Caco-2 (cell line): ENCODE data around the gene BRD2. TPM values are rescaled to one million over a fixed set of nuclear protein-coding genes. Genes with fewer than 3 reads are reported as not detected.
A peak's percentile ranks its signal among the peaks of the same experiment; 100 is the strongest.

Source experiments
- BruUV-seq: library from RNA; stranded (reverse); fragments of 400-500 nt; replicated peaks from 2 replicates; lab custom pipeline; 2021; lab: Mats Ljungman, UMichigan
- CTCF ChIA-PET: fragments of 300-600 bp; sonication (Branson Sonifier 250); formaldehyde crosslinking; loops from one replicate; lab custom pipeline; 2022; ENCODE audit warnings: antibody characterized with exemption; lab: Charles Lee
- POLR2A ChIA-PET: fragments of 300-600 bp; sonication (Branson Sonifier 250); formaldehyde crosslinking; loops from one replicate; lab custom pipeline; 2022; ENCODE audit warnings: antibody characterized with exemption; lab: Charles Lee
- DNase-seq, 2 experiments: peaks; one replicate each; pipeline versions ENCODE4 v3.0.0 to v3.0.0-alpha.2; 2020 to 2022
- H3K27me3 ChIP-seq: replicated peaks from 2 replicates; pipeline ENCODE4 v1.6.0; 2011; ENCODE audit warnings: low read length; ENCODE audit not compliant: control insufficient read depth, insufficient read depth
- H3K36me3 ChIP-seq: 2 replicates; pipeline ENCODE4 v1.5.1; 2011; ENCODE audit warnings: low read length; ENCODE audit not compliant: control insufficient read depth, insufficient read depth
- H3K4me1 ChIP-seq: fragments of 250-450 bp; sonication (Bioruptor Pico); 2 replicates; pipeline ENCODE4 v1.5.1; 2020; ENCODE audit warnings: mild to moderate bottlenecking
- H3K4me3 ChIP-seq: 2 replicates; pipeline ENCODE4 v1.5.1; 2011; ENCODE audit warnings: low read depth, mild to moderate bottlenecking, control low read depth, low read length
- H3K9me3 ChIP-seq: fragments of 250-450 bp; sonication (Bioruptor Pico); 2 replicates; pipeline ENCODE4 v1.5.1; 2020; ENCODE audit warnings: mild to moderate bottlenecking, moderate library complexity
- H3K27ac Mint-ChIP-seq: one replicate; pipeline ENCODE4 v1.8.0; 2022; ENCODE audit warnings: mixed read lengths; ENCODE audit not compliant: unreplicated experiment
- H3K27me3 Mint-ChIP-seq: one replicate; pipeline ENCODE4 v1.8.0; 2022; ENCODE audit warnings: mixed read lengths; ENCODE audit not compliant: insufficient read depth, unreplicated experiment
- H3K36me3 Mint-ChIP-seq: one replicate; pipeline ENCODE4 v1.8.0; 2022; ENCODE audit warnings: mild to moderate bottlenecking, mixed read lengths; ENCODE audit not compliant: insufficient read depth, unreplicated experiment
- H3K4me1 Mint-ChIP-seq: one replicate; pipeline ENCODE4 v1.8.0; 2022; ENCODE audit warnings: low read depth, mixed read lengths; ENCODE audit not compliant: unreplicated experiment
- H3K4me3 Mint-ChIP-seq: one replicate; pipeline ENCODE4 v1.8.0; 2022; ENCODE audit warnings: mild to moderate bottlenecking, moderate library complexity, mixed read lengths; ENCODE audit not compliant: unreplicated experiment
- H3K9me3 Mint-ChIP-seq: one replicate; pipeline ENCODE4 v1.8.0; 2022; ENCODE audit warnings: mixed read lengths; ENCODE audit not compliant: unreplicated experiment
- intact Hi-C: fragments of 100-400 bp; cut with micrococcal nuclease; formaldehyde crosslinking; loops from one replicate; pipeline ENCODE4 v1.10.0; 2022; ENCODE audit not compliant: unreplicated experiment
- total RNA-seq: library from RNA; stranded (reverse); gene quantifications from 2 replicates; pipeline ENCODE4 v1.2.3, GENCODE V29; 2022
- TF ChIP-seq, protein P1 (sequence below), 2 experiments: fragments of 200-600 bp in 1 of 2; IDR thresholded peaks; 1 replicate in 1 of 2; 2 replicates in 1 of 2; pipeline versions ENCODE4 v1.5.1 to v1.8.0; 2011 to 2022; ENCODE audit warnings: antibody characterized with exemption in 1 of 2, control low read depth in 1 of 2, inconsistent platforms in 1 of 2, low read depth in 1 of 2, low read length in 1 of 2, mild to moderate bottlenecking in 1 of 2, moderate library complexity in 1 of 2; ENCODE audit not compliant: insufficient read depth in 1 of 2, severe bottlenecking in 1 of 2, unreplicated experiment in 1 of 2

BRD2 gene
- total RNA-seq, 1 experiment from 2014 or later, result 200 TPM

DNA sequence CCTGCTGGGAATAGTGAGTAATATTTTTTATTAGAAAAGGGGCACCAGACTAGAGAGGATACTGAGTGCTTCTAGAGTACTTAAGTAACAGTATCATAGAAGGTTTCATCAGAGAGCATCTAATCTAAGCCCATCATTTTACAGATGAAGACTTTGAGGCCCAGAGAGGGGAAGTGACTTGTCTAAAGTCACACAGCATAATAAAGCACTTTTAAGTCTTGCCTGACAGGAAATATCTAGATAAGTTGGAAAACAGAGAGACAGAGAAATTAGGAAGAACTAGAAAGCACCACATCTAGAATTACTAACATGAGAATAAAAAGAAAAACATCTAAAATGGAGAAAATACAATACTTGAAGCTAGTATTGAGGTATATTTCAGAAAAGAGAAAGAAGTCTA, 21.5 kb upstream of the BRD2 start:
- Mint-ChIP-seq H3K4me1 (no peaks in the 10 kb centered on the region), H3K9me3 (no peaks in the 10 kb centered on the region), H3K27ac (no peak overlapping the region), H3K4me3 (no peak overlapping the region), H3K36me3 (no peaks in the 10 kb centered on the region), H3K27me3 (peaks cover 7% of the 10 kb centered on the region)
- intact Hi-C loops, result loop anchor here (1.0 to 5.0 kb wide), 3 partner anchors 14 to 110 kb away; partner anchors contain the start of gene TAP2
- no peaks in the 10 kb centered on the region for H3K36me3 ChIP-seq
- POLR2A ChIA-PET, result no interaction called here
- H3K4me3 ChIP-seq, result no peak overlapping the region
- BruUV-seq, result no TSS peak
- H3K27me3 ChIP-seq, result no peaks in the 10 kb centered on the region
- peaks cover 9% of the 10 kb centered on the region for H3K9me3 ChIP-seq
- TF ChIP-seq, protein P1, sequence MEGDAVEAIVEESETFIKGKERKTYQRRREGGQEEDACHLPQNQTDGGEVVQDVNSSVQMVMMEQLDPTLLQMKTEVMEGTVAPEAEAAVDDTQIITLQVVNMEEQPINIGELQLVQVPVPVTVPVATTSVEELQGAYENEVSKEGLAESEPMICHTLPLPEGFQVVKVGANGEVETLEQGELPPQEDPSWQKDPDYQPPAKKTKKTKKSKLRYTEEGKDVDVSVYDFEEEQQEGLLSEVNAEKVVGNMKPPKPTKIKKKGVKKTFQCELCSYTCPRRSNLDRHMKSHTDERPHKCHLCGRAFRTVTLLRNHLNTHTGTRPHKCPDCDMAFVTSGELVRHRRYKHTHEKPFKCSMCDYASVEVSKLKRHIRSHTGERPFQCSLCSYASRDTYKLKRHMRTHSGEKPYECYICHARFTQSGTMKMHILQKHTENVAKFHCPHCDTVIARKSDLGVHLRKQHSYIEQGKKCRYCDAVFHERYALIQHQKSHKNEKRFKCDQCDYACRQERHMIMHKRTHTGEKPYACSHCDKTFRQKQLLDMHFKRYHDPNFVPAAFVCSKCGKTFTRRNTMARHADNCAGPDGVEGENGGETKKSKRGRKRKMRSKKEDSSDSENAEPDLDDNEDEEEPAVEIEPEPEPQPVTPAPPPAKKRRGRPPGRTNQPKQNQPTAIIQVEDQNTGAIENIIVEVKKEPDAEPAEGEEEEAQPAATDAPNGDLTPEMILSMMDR (IDR thresholded peaks at IDR 0.05; ENCODE audit: insufficient read depth in 1 of 2, low read depth in 1 of 2, low read length in 1 of 2, severe bottlenecking in 1 of 2, unreplicated experiment in 1 of 2), result no peak
- CTCF ChIA-PET, result interaction anchor here (1.1 to 1.8 kb wide), 2 partner anchors 38 to 109 kb away, joined by 3 to 5 read pairs; partner anchors contain the start of gene TAP2
- DNase-seq, result no peak
- no peaks in the 10 kb centered on the region for H3K4me1 ChIP-seq

DNA sequence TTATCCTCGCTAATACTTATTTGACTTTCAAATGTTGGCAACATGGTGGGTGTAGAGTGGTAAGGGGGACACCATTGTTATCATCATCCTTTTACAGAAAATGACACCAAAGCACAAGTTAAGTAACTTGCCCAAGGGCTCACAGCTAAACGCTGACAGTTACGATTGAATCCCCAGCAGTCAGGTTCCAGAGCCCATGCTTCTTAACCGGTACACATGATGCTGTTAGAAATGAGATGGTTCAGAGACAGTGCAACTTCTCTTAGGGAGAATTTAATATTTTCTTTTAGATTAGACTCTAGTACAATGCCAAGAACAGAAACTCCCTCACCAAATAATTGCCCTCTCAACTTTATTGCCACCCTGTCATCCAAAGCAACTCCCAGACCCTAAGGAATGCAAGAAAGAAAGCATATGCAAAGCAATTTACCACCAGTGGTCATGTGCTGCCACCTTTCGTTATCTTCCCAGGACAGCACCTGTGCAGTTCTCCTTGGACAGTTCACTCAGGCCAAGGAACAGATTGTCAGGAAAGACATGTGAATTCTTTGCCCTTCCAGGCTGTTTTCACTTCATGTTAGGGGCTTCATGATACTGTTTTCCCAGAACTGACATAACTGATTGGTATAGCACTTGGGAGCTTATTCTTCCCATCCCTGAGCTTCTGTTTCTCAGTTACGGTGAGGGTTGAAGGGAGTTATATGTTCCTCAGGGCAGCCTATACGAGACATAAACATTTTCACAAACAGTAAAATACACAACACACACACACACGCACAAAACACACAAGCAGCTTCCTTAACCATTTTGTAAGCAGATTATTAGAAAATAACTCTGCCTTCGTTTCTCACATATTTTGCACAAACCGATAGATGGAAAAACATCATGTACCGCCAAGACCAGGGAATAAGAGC, 20.6 kb upstream of the BRD2 start:
- ChIA-PET POLR2A (no interaction called here), CTCF (interaction anchor here (0.6 to 1.8 kb wide), 5 partner anchors 14 to 122 kb away, joined by 3 to 5 read pairs (median 3); partner anchors contain the start of gene TAP2)
- Mint-ChIP-seq H3K27me3 (peaks cover 7% of the 10 kb centered on the region), H3K4me1 (no peaks in the 10 kb centered on the region), H3K4me3 (no peak overlapping the region), H3K9me3 (no peaks in the 10 kb centered on the region), H3K36me3 (no peaks in the 10 kb centered on the region), H3K27ac (no peak overlapping the region)
- H3K9me3 ChIP-seq, result peaks cover 9% of the 10 kb centered on the region
- DNase-seq, result peak; percentile 62 to 73
- intact Hi-C loops, result loop anchor here (1.0 to 5.0 kb wide), 4 partner anchors 15 to 111 kb away; partner anchors contain the start of gene TAP2
- no peaks in the 10 kb centered on the region for H3K4me1 ChIP-seq
- BruUV-seq, result no TSS peak
- no peak overlapping the region for H3K4me3 ChIP-seq
- TF ChIP-seq, protein P1 (IDR thresholded peaks at IDR 0.05; ENCODE audit: insufficient read depth in 1 of 2, low read depth in 1 of 2, low read length in 1 of 2, severe bottlenecking in 1 of 2, unreplicated experiment in 1 of 2), result peak; percentile 69 to 78
- no peaks in the 10 kb centered on the region for H3K36me3 ChIP-seq
- H3K27me3 ChIP-seq, result no peaks in the 10 kb centered on the region

DNA sequence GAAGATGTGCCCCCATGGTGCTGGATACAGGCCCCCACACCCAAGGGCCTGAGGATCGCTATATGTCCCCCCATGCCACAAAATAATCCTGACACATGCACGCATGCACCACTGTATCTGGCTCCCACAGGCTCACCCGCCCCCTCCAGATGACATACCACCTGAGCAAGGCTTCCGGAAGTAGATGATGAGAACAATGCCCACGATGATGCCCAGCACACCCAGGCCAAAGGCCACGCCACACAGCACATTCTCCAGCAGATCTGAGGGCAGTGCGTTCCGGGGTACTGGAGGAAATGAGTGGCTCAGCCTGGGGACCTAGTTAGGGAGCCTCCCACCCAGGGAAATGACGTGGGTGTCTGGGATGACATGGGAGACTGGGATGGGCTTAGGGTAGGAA, 19.3 kb upstream of the BRD2 start:
- H3K9me3 Mint-ChIP-seq, result no peaks in the 10 kb centered on the region
- peaks cover 7% of the 10 kb centered on the region for H3K4me1 Mint-ChIP-seq
- Histone ChIP-seq H3K9me3 (peaks cover 9% of the 10 kb centered on the region), H3K36me3 (no peaks in the 10 kb centered on the region), H3K27me3 (no peaks in the 10 kb centered on the region), H3K4me1 (no peaks in the 10 kb centered on the region), H3K4me3 (no peak overlapping the region)
- CTCF ChIA-PET, result interaction anchor here (0.6 kb wide), 1 partner anchor 55 kb away, joined by 4 read pairs; no protein-coding TSS in a partner anchor
- peaks cover 7% of the 10 kb centered on the region for H3K36me3 Mint-ChIP-seq
- no peak for DNase-seq
- no TSS peak for BruUV-seq
- H3K4me3 Mint-ChIP-seq, result no peak overlapping the region
- TF ChIP-seq, protein P1 (IDR thresholded peaks at IDR 0.05; ENCODE audit: insufficient read depth in 1 of 2, low read depth in 1 of 2, low read length in 1 of 2, severe bottlenecking in 1 of 2, unreplicated experiment in 1 of 2), result no peak
- H3K27ac Mint-ChIP-seq, result no peak overlapping the region
- intact Hi-C loops, result loop anchor here (2.0 to 5.0 kb wide), 2 partner anchors 54 to 112 kb away; partner anchors contain the start of gene TAP2
- peaks cover 7% of the 10 kb centered on the region for H3K27me3 Mint-ChIP-seq
- POLR2A ChIA-PET, result no interaction called here
